Measurements from ENCODE around the gene COL15A1.

COL15A1 gene

GRCh38 chr9:99011161-99011709 is 67.5 kb downstream of the COL15A1 start:
- H2BK120ac ChIP-seq (ENCODE audit: low read depth, low read length), result no peak overlapping the region
- H2AK5ac ChIP-seq (ENCODE audit: low read length), result no peak overlapping the region
- no peak overlapping the region for H4K8ac ChIP-seq (ENCODE audit: low read depth, low read length)
- peak; percentile 87 for DNase-seq
- H3K4me3 ChIP-seq (ENCODE audit: low read length), result no peak overlapping the region
- no peak overlapping the region for H3K23ac ChIP-seq (ENCODE audit: low read length)
- H3K4me2 ChIP-seq (ENCODE audit: low read length), result no peak overlapping the region
- no peaks in the 10 kb centered on the region for H3K79me2 ChIP-seq (ENCODE audit: control insufficient read depth, insufficient read depth, low read length)
- H2BK5ac ChIP-seq (ENCODE audit: low read length), result no peak overlapping the region
- H4K5ac ChIP-seq (ENCODE audit: low read length), result no peak overlapping the region
- H3K18ac ChIP-seq (ENCODE audit: low read length), result no peak overlapping the region
- no peak overlapping the region for H3K27ac ChIP-seq (ENCODE audit: low read depth, low read length)
- no peaks in the 10 kb centered on the region for H3K27me3 ChIP-seq (ENCODE audit: insufficient read depth, low read length, poor library complexity)
- H3K4me1 ChIP-seq (ENCODE audit: control insufficient read depth, low read depth, low read length), result no peaks in the 10 kb centered on the region
- H3K56ac ChIP-seq (ENCODE audit: low read length), result no peak overlapping the region
- no peak overlapping the region for H3K9ac ChIP-seq (ENCODE audit: low read length)
- no peaks in the 10 kb centered on the region for H3K36me3 ChIP-seq (ENCODE audit: control insufficient read depth, insufficient read depth, low read length)
- H2BK15ac ChIP-seq (replicated peaks; ENCODE audit: low read depth), result no peak overlapping the region
- H3K79me1 ChIP-seq (ENCODE audit: low read length), result no peaks in the 10 kb centered on the region
- no peak overlapping the region for H3K4ac ChIP-seq (ENCODE audit: low read depth, low read length)

- Histone ChIP-seq H3K79me1 (ENCODE audit: low read length) (no peaks in the 10 kb centered on the region), H2BK15ac (replicated peaks; ENCODE audit: low read depth) (no peak overlapping the region), H3K18ac (ENCODE audit: low read length) (no peak overlapping the region), H2BK120ac (ENCODE audit: low read depth, low read length) (no peak overlapping the region), H3K4me3 (ENCODE audit: low read length) (no peak overlapping the region), H2BK5ac (ENCODE audit: low read length) (no peak overlapping the region), H3K79me2 (ENCODE audit: control insufficient read depth, insufficient read depth, low read length) (no peaks in the 10 kb centered on the region), H2AK5ac (ENCODE audit: low read length) (no peak overlapping the region), H4K5ac (ENCODE audit: low read length) (no peak overlapping the region), H3K9ac (ENCODE audit: low read length) (no peak overlapping the region), H3K4me1 (ENCODE audit: control insufficient read depth, low read depth, low read length) (no peaks in the 10 kb centered on the region), H3K23ac (ENCODE audit: low read length) (no peak overlapping the region), H3K4ac (ENCODE audit: low read depth, low read length) (no peak overlapping the region), H3K27ac (ENCODE audit: low read depth, low read length) (no peak overlapping the region), H3K27me3 (ENCODE audit: insufficient read depth, low read length, poor library complexity) (no peaks in the 10 kb centered on the region), H3K36me3 (ENCODE audit: control insufficient read depth, insufficient read depth, low read length) (no peaks in the 10 kb centered on the region), H4K8ac (ENCODE audit: low read depth, low read length) (no peak overlapping the region), H3K4me2 (ENCODE audit: low read length) (no peak overlapping the region), H3K56ac (ENCODE audit: low read length) (no peak overlapping the region)
- DNase-seq, result peak; percentile 15
- no CpG with 5 or more reads among the region's 5 CpGs for WGBS (ENCODE audit: extremely low coverage, insufficient coverage, low lambda C conversion rate)
These were observed 69.3 kb downstream of the COL15A1 start for GRCh38 chr9:99012957-99013512.

GRCh38 chr9:99013550-99013949 is 69.8 kb downstream of the COL15A1 start:
- Histone ChIP-seq H3K56ac (ENCODE audit: low read length) (no peak overlapping the region), H2AK5ac (ENCODE audit: low read length) (no peak overlapping the region), H2BK15ac (replicated peaks; ENCODE audit: low read depth) (no peak overlapping the region), H3K4ac (ENCODE audit: low read depth, low read length) (no peak overlapping the region), H3K27ac (ENCODE audit: low read depth, low read length) (no peak overlapping the region), H3K4me3 (ENCODE audit: low read length) (no peak overlapping the region), H4K5ac (ENCODE audit: low read length) (no peak overlapping the region), H3K79me2 (ENCODE audit: control insufficient read depth, insufficient read depth, low read length) (no peaks in the 10 kb centered on the region), H3K79me1 (ENCODE audit: low read length) (no peaks in the 10 kb centered on the region), H3K18ac (ENCODE audit: low read length) (no peak overlapping the region), H3K27me3 (ENCODE audit: insufficient read depth, low read length, poor library complexity) (no peaks in the 10 kb centered on the region), H3K4me2 (ENCODE audit: low read length) (no peak overlapping the region), H3K9ac (ENCODE audit: low read length) (no peak overlapping the region), H2BK5ac (ENCODE audit: low read length) (no peak overlapping the region), H3K23ac (ENCODE audit: low read length) (no peak overlapping the region), H2BK120ac (ENCODE audit: low read depth, low read length) (no peak overlapping the region), H3K36me3 (ENCODE audit: control insufficient read depth, insufficient read depth, low read length) (no peaks in the 10 kb centered on the region), H3K4me1 (ENCODE audit: control insufficient read depth, low read depth, low read length) (no peaks in the 10 kb centered on the region), H4K8ac (ENCODE audit: low read depth, low read length) (no peak overlapping the region)
- WGBS (ENCODE audit: extremely low coverage, insufficient coverage, low lambda C conversion rate), result 100% methylated on average over 2 of the region's 4 CpGs
- no peak for DNase-seq

- Histone ChIP-seq H3K4me2 (ENCODE audit: low read length) (no peak overlapping the region), H3K79me2 (ENCODE audit: control insufficient read depth, insufficient read depth, low read length) (no peaks in the 10 kb centered on the region), H4K5ac (ENCODE audit: low read length) (no peak overlapping the region), H3K27me3 (ENCODE audit: insufficient read depth, low read length, poor library complexity) (no peaks in the 10 kb centered on the region), H3K4me3 (ENCODE audit: low read length) (no peak overlapping the region), H2AK5ac (ENCODE audit: low read length) (no peak overlapping the region), H3K56ac (ENCODE audit: low read length) (no peak overlapping the region), H3K9ac (ENCODE audit: low read length) (no peak overlapping the region), H2BK15ac (replicated peaks; ENCODE audit: low read depth) (no peak overlapping the region), H3K4me1 (ENCODE audit: control insufficient read depth, low read depth, low read length) (no peaks in the 10 kb centered on the region), H2BK5ac (ENCODE audit: low read length) (no peak overlapping the region), H3K79me1 (ENCODE audit: low read length) (no peaks in the 10 kb centered on the region), H3K36me3 (ENCODE audit: control insufficient read depth, insufficient read depth, low read length) (no peaks in the 10 kb centered on the region), H3K18ac (ENCODE audit: low read length) (no peak overlapping the region), H3K23ac (ENCODE audit: low read length) (no peak overlapping the region), H3K4ac (ENCODE audit: low read depth, low read length) (no peak overlapping the region), H4K8ac (ENCODE audit: low read depth, low read length) (no peak overlapping the region), H2BK120ac (ENCODE audit: low read depth, low read length) (no peak overlapping the region), H3K27ac (ENCODE audit: low read depth, low read length) (no peak overlapping the region)
- no CpG with 5 or more reads among the region's 3 CpGs for WGBS (ENCODE audit: extremely low coverage, insufficient coverage, low lambda C conversion rate)
- no peak for DNase-seq
These were observed 71.7 kb downstream of the COL15A1 start for GRCh38 chr9:99015448-99015847.

GRCh38 chr9:99015890-99016289 is 72.2 kb downstream of the COL15A1 start:
- Histone ChIP-seq H4K5ac (ENCODE audit: low read length) (no peak overlapping the region), H3K4me1 (ENCODE audit: control insufficient read depth, low read depth, low read length) (no peaks in the 10 kb centered on the region), H3K56ac (ENCODE audit: low read length) (no peak overlapping the region), H3K4me3 (ENCODE audit: low read length) (no peak overlapping the region), H3K27ac (ENCODE audit: low read depth, low read length) (no peak overlapping the region), H3K27me3 (ENCODE audit: insufficient read depth, low read length, poor library complexity) (no peaks in the 10 kb centered on the region), H3K9ac (ENCODE audit: low read length) (no peak overlapping the region), H2BK5ac (ENCODE audit: low read length) (no peak overlapping the region), H2BK120ac (ENCODE audit: low read depth, low read length) (no peak overlapping the region), H3K79me2 (ENCODE audit: control insufficient read depth, insufficient read depth, low read length) (no peaks in the 10 kb centered on the region), H3K18ac (ENCODE audit: low read length) (no peak overlapping the region), H3K4ac (ENCODE audit: low read depth, low read length) (no peak overlapping the region), H3K36me3 (ENCODE audit: control insufficient read depth, insufficient read depth, low read length) (no peaks in the 10 kb centered on the region), H4K8ac (ENCODE audit: low read depth, low read length) (no peak overlapping the region), H3K4me2 (ENCODE audit: low read length) (no peak overlapping the region), H2BK15ac (replicated peaks; ENCODE audit: low read depth) (no peak overlapping the region), H3K23ac (ENCODE audit: low read length) (no peak overlapping the region), H3K79me1 (ENCODE audit: low read length) (no peaks in the 10 kb centered on the region), H2AK5ac (ENCODE audit: low read length) (no peak overlapping the region)
- no CpG with 5 or more reads among the region's 4 CpGs for WGBS (ENCODE audit: extremely low coverage, insufficient coverage, low lambda C conversion rate)
- no peak for DNase-seq

Measured in mesendoderm (in vitro differentiated cells).